NB4 (cell line): ENCODE measurements around the gene MAP1LC3B.

Experiments
- DNase-seq: peaks from one replicate; pipeline ENCODE4 v3.0.0; 2010; ENCODE audit warnings: low read depth
- H3K4me3 ChIP-seq: one replicate; pipeline ENCODE4 v1.5.1; 2011; ENCODE audit warnings: mild to moderate bottlenecking, low read depth, low read length, moderate library complexity
- MYC ChIP-seq: IDR thresholded peaks from 2 replicates; pipeline ENCODE4 v1.6.1; 2011; ENCODE audit warnings: low read depth, low read length
- POLR2A ChIP-seq: IDR thresholded peaks from 2 replicates; pipeline ENCODE4 v1.6.1; 2011; ENCODE audit warnings: mild to moderate bottlenecking; ENCODE audit not compliant: insufficient read length; ENCODE audit errors: extremely low read depth
- TF ChIP-seq, protein P1 (sequence below): IDR thresholded peaks from 2 replicates; pipeline ENCODE4 v1.6.1; 2011; ENCODE audit warnings: low read depth, low read length
- TF ChIP-seq, protein P2 (sequence below): IDR thresholded peaks from one replicate; pipeline ENCODE4 v1.5.1; 2012; ENCODE audit warnings: low read depth, low read length

Gene MAP1LC3B

DNA sequence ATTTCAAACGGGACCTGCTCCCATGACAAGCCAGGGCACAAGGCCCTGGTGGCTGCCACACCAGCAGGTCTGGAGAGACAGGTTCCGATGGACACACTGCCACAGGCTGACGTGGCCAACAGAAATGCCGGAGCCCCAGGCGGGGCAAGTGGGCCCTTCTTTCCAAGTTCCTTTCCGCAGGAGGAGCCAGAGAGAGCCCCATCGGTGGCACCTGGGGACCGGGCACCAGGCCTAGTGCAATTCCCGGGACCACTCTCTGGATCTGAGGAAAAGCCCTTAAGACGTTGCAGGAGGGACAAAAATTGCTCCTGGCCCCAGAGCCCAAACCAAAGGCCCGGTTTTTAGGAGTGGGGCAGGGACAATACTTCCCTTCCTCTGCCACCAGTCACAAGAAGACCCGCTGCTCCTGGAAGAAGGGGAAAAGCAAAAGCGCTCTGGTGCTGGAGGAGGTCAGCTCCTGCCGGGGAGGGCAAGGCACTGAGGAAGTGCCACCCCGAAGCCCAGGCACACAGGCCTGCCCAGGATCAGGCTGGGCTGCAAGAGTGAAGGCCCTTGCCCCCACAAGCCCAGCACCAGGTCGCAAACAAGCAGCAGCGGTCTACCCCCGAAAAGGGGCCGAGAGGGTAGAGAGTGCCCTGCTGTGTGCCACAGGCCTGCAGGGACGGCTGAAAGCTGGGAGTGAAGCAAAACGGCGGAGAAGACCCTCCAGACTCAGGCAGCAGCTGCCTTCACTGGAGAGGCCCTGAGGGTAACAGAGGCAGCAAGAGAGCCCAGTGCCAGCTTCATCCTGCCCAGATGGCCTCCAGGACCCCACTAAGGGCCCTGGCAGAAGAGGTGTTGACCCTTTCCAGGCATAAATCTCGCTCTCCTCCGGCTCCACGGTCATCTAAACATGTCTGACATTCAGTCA, 29.1 kb downstream of the MAP1LC3B start:
- no peak for TF ChIP-seq POLR2A
- TF ChIP-seq, protein P1, sequence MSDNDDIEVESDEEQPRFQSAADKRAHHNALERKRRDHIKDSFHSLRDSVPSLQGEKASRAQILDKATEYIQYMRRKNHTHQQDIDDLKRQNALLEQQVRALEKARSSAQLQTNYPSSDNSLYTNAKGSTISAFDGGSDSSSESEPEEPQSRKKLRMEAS = no peak
- no peak for TF ChIP-seq MYC
- TF ChIP-seq, protein P2, sequence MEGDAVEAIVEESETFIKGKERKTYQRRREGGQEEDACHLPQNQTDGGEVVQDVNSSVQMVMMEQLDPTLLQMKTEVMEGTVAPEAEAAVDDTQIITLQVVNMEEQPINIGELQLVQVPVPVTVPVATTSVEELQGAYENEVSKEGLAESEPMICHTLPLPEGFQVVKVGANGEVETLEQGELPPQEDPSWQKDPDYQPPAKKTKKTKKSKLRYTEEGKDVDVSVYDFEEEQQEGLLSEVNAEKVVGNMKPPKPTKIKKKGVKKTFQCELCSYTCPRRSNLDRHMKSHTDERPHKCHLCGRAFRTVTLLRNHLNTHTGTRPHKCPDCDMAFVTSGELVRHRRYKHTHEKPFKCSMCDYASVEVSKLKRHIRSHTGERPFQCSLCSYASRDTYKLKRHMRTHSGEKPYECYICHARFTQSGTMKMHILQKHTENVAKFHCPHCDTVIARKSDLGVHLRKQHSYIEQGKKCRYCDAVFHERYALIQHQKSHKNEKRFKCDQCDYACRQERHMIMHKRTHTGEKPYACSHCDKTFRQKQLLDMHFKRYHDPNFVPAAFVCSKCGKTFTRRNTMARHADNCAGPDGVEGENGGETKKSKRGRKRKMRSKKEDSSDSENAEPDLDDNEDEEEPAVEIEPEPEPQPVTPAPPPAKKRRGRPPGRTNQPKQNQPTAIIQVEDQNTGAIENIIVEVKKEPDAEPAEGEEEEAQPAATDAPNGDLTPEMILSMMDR = no peak
- no peak for DNase-seq
- H3K4me3 ChIP-seq = no peak overlapping the region

DNA sequence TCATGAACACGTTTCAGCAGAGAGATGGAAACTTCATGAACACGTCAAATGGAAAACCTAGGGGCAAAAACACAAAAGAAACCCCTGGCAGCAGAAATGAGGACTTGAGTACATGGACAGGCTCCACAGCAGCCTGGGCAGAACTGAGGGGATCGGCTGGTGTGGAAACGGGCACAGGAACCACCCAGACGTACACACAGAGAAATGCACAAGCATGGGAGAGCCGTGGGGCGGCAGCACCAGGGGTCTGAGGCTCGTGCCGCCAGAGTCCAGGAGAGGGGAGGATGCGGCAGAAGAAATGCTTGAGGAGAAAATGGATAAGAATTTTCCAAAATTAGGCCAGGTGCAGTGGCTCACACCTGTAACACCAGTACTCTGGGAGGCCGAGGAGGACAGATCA, 30.0 kb downstream of the MAP1LC3B start:
- DNase-seq = no peak
- H3K4me3 ChIP-seq = no peak overlapping the region
- TF ChIP-seq MYC (no peak), POLR2A (no peak)
- TF ChIP-seq, protein P1 = no peak
- TF ChIP-seq, protein P2 = no peak

DNA sequence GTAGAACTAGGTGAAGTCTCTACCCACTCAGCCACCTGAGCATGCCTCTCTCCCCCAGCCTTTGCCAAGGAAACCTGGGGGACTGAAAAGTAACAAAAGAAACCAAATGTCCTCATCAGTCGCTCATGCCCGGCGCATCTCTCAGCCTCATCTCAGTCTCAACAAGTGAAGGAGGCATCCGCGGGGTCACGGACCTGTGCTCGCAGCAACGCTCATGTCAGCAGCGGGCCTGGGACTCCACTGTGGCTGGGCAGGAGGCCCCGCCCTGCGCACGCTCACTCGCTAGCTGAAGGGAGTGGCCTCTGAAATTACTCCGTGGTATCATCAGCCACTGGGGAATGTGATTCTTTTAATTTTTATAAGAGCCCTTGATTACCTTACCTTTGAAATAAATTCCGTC, 31.3 kb downstream of the MAP1LC3B start:
- TF ChIP-seq, protein P1 = no peak
- no peak for TF ChIP-seq MYC
- TF ChIP-seq, protein P2 = no peak
- no peak for TF ChIP-seq POLR2A
- H3K4me3 ChIP-seq = no peak overlapping the region
- DNase-seq = no peak

DNA sequence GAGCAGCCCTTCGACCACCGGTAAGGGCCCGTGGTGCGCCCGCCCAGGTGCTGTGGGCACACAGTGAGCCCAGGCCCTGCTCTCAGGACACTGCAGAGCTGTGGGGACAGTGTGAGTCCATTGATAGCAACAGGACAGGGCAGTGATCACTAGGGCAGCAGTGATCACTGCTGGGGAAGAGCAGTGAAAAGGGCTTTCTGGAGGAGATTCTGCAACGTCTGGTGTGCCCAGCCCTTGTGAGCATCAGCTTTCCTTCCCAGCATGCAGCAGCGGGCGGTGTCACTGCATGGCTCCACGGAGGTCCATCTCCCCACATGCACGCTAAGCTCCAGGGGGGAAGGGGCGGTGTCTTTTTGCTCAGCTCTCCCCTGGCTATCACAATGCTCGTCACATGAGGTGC, 32.1 kb downstream of the MAP1LC3B start:
- H3K4me3 ChIP-seq = no peak overlapping the region
- no peak for DNase-seq
- TF ChIP-seq MYC (no peak), POLR2A (no peak)
- TF ChIP-seq, protein P2 = no peak
- TF ChIP-seq, protein P1 = no peak

DNA sequence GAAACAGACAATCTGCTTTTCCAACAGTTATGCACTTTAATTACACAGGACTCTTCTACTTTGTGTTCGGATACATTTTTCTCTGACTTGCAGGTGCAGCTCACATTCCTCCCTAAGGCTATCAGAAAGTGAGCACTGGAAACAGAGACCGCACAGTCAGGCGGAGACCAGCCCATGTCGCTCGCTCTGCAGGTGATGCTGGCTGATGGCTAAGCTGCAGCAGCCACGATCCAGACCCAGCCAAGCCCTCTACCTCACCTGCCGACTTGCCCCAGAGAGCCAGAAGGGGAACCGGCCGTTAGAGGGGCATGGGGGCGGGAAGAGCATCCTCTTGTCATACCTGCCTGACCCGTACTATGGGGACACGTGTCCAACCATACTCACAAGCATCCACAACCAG, 33.8 kb downstream of the MAP1LC3B start:
- no peak for TF ChIP-seq POLR2A
- DNase-seq = no peak
- no peak overlapping the region for H3K4me3 ChIP-seq

DNA sequence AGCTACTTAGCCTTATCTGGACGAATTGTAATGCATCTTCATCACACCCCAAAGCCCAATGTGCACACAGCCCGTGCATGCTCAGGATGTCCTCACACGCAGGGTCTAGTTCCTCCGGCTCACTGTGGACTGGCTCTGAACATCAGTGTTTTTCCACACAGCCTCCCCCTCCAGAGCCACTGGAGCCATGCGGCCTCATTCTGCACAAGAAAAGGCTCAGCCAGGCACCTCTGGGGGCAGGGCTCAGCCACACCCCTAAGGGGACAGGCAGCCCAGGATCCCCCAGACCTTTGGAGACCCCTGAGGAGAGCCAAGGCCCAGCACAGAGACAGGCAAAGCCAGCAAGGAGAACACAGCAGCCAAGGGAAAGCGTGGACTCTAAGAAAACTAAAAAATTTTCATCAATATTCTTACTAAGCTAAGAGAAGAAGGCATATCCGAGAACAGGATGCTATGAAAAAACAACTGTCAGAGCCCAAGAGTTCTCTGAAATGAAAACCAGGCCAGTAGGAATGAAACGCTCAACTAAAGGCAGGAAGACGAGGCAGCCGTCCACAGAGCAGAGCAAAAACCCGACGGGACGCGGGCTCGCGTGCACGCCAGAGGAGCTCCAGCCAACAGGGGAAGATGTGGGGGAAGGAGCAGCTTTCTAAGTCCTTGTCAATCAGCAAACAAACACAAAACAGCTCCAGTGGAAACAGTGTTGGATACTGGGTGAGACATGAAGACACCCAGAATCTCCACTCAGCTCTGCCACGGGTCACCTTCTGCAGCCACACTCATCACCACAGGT, 34.5 kb downstream of the MAP1LC3B start:
- TF ChIP-seq, protein P1 = no peak
- TF ChIP-seq MYC (no peak), POLR2A (no peak)
- TF ChIP-seq, protein P2 = no peak
- no peak overlapping the region for H3K4me3 ChIP-seq
- no peak for DNase-seq
